Mucosa of rectum (tissue), 2 donors: ENCODE results near the gene VPS29.
"Not testable (repeated sequence)": the region's sequence is repeated elsewhere in the genome, so short reads cannot be mapped to it uniquely, and the experiment has no call there.

Source experiments
- H3K27ac ChIP-seq, 2 donors: one replicate each; pipeline ENCODE4 v1.7.0; 2013; ENCODE audit warnings: inconsistent platforms in 2 of 2, low read depth in 2 of 2, low read length in 2 of 2
- H3K27me3 ChIP-seq, 2 donors: one replicate each; pipeline ENCODE4 v1.7.0; 2013; ENCODE audit warnings: low read length in 2 of 2; ENCODE audit not compliant: control insufficient read depth in 2 of 2, insufficient read depth in 2 of 2
- H3K36me3 ChIP-seq, 2 donors: one replicate each; pipeline ENCODE4 v1.7.0; 2013; ENCODE audit warnings: low read length in 2 of 2; ENCODE audit not compliant: control insufficient read depth in 2 of 2, insufficient read depth in 2 of 2
- H3K4me1 ChIP-seq, 2 donors: one replicate each; pipeline ENCODE4 v1.7.0; 2013; ENCODE audit warnings: low read length in 2 of 2, mild to moderate bottlenecking in 1 of 2; ENCODE audit not compliant: control insufficient read depth in 2 of 2, insufficient read depth in 2 of 2
- H3K4me3 ChIP-seq, 2 donors: one replicate each; pipeline ENCODE4 v1.7.0; 2013; ENCODE audit warnings: low read length in 2 of 2
- H3K9ac ChIP-seq, 2 donors: one replicate each; pipeline ENCODE4 v1.7.0; 2013; ENCODE audit warnings: low read length in 2 of 2, low read depth in 1 of 2, mild to moderate bottlenecking in 1 of 2
- H3K9me3 ChIP-seq, 2 donors: one replicate each; pipeline ENCODE4 v1.7.0; 2013; ENCODE audit warnings: low read length in 2 of 2; ENCODE audit not compliant: control insufficient read depth in 2 of 2
- donor health status: healthy.
- donor health status: Normal muscosa, but diverticular disease.

The VPS29 gene

GRCh38 chr12:110498984-110499706 is 2.8 kb downstream of the VPS29 start:
- H3K36me3 ChIP-seq, result peaks cover 12 to 13% of the 10 kb centered on the region in 2 donors
- H3K4me1 ChIP-seq, result peaks cover 14 to 19% of the 10 kb centered on the region in 2 donors
- no peak overlapping the region for H3K4me3 ChIP-seq
- H3K9me3 ChIP-seq, result no peaks in the 10 kb centered on the region
- no peak overlapping the region for H3K9ac ChIP-seq
- H3K27me3 ChIP-seq, result no peaks in the 10 kb centered on the region
- no peak overlapping the region for H3K27ac ChIP-seq

- Histone ChIP-seq H3K27me3 (no peaks in the 10 kb centered on the region), H3K4me1 (no peaks in the 10 kb centered on the region), H3K9ac (no peak overlapping the region), H3K4me3 (no peak overlapping the region), H3K27ac (no peak overlapping the region), H3K9me3 (no peaks in the 10 kb centered on the region), H3K36me3 (no peaks in the 10 kb centered on the region)
These were observed 26.5 kb downstream of the VPS29 start for GRCh38 chr12:110475426-110475825.

- Histone ChIP-seq H3K36me3 (peaks cover 10% of the 10 kb centered on the region in 2 donors), H3K27ac (peak within 1 kb of the TSS; percentile 71 to 91), H3K4me3 (peak within 1 kb of the TSS; percentile 90 to 99), H3K27me3 (no peaks in the 10 kb centered on the region), H3K4me1 (peaks cover 16 to 21% of the 10 kb centered on the region in 2 donors), H3K9ac (peak within 1 kb of the TSS; percentile 82 to 86), H3K9me3 (no peaks in the 10 kb centered on the region)
These were observed 33.5 kb downstream of the VPS29 start, which contains the start of the genes FAM216A and GPN3 for GRCh38 chr12:110468214-110469048. FAM216A (plus strand) TSS chr12:110468845; CDS start chr12:110468876, 31 bp downstream. GPN3 (minus strand) TSS chr12:110468257; CDS start chr12:110468203, 54 bp downstream.

GRCh38 chr12:110467847-110468213 is 34.1 kb downstream of the VPS29 start:
- Histone ChIP-seq H3K4me1 (peaks cover 16 to 21% of the 10 kb centered on the region in 2 donors), H3K4me3 (peak overlapping the region; percentile 90 to 99), H3K36me3 (peaks cover 10% of the 10 kb centered on the region in 2 donors), H3K27me3 (no peaks in the 10 kb centered on the region), H3K9me3 (no peaks in the 10 kb centered on the region), H3K27ac (peak overlapping the region; percentile 71 to 91), H3K9ac (peak overlapping the region; percentile 82 to 83)

- Histone ChIP-seq H3K27ac (no peak overlapping the region), H3K27me3 (no peaks in the 10 kb centered on the region), H3K4me3 (peak overlapping the region in 1 of 2 donors; percentile 99), H3K9me3 (no peaks in the 10 kb centered on the region), H3K36me3 (peaks cover 10 to 16% of the 10 kb centered on the region in 2 donors), H3K4me1 (peaks cover 16 to 21% of the 10 kb centered on the region in 2 donors), H3K9ac (peak overlapping the region in 1 of 2 donors; percentile 82)
These were observed 35.1 kb downstream of the VPS29 start for GRCh38 chr12:110466791-110467190.

- not testable (repeated sequence) for H3K27me3 ChIP-seq, H3K27ac ChIP-seq, H3K9me3 ChIP-seq, H3K9ac ChIP-seq, H3K4me3 ChIP-seq
- Histone ChIP-seq H3K4me1 (peaks cover 16 to 21% of the 10 kb centered on the region in 2 donors), H3K36me3 (peaks cover 10 to 16% of the 10 kb centered on the region in 2 donors)
These were observed 36.1 kb downstream of the VPS29 start for GRCh38 chr12:110465765-110466164.

- no peak overlapping the region for H3K4me3 ChIP-seq
- H3K27me3 ChIP-seq, result no peaks in the 10 kb centered on the region
- H3K9ac ChIP-seq, result no peak overlapping the region
- peaks cover 13 to 16% of the 10 kb centered on the region in 2 donors for H3K36me3 ChIP-seq
- H3K9me3 ChIP-seq, result no peaks in the 10 kb centered on the region
- no peak overlapping the region for H3K27ac ChIP-seq
- peaks cover 16 to 21% of the 10 kb centered on the region in 2 donors for H3K4me1 ChIP-seq
These were observed 36.9 kb downstream of the VPS29 start for GRCh38 chr12:110465024-110465423.

GRCh38 chr12:110461189-110461588 is 40.7 kb downstream of the VPS29 start:
- H3K27ac ChIP-seq, H3K4me3 ChIP-seq, H3K27me3 ChIP-seq, H3K9ac ChIP-seq, H3K9me3 ChIP-seq, H3K4me1 ChIP-seq: not testable (repeated sequence)
- peaks cover 16 to 20% of the 10 kb centered on the region in 2 donors for H3K36me3 ChIP-seq

GRCh38 chr12:110458756-110459155 is 43.2 kb downstream of the VPS29 start:
- no peak overlapping the region for H3K9ac ChIP-seq
- no peaks in the 10 kb centered on the region for H3K27me3 ChIP-seq
- peaks cover 7 to 12% of the 10 kb centered on the region in 2 donors for H3K36me3 ChIP-seq
- no peaks in the 10 kb centered on the region for H3K9me3 ChIP-seq
- no peak overlapping the region for H3K4me3 ChIP-seq
- H3K27ac ChIP-seq, result no peak overlapping the region
- no peaks in the 10 kb centered on the region for H3K4me1 ChIP-seq
